ENCODE measurements around the gene MYL3.

MYL3 gene

DNA sequence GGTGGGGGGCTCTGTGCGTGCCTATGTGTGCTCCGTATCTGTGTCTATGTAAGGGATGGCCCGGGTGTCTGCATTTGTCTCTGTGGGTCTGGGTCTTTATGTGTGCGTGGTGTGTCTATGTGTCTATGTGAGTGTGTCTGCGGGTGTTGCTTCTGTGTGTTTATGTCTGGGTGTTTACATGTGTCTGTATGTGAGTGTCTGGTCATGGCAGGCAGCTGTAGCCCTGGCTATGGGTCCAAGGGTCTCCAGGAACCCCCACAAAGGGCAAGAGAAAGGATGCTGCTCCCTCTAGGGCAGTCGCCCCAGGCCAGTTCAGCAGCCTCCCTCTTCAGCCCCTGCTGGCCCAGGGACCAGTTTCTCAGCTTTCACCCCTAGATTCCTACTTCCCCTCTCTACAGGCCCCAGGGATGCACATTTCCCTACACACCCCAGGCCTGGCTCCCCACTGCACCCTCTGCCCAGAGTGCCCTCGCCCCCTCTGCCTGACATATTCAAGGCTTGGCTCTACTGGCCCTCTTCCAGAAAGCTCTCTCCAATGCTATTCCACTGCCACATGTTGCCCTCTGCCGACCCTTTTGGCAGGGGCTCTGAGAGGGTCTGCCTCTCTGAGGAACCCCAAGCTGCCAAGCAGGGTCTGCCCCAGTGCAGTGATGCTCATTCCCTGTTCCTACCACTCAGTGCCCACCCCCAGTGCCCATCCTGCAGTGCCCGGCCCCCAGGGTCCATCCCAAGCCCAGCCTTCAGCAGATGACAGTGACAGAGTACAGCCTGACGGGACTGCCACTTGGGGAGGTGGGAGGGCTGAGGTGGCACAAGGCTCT, 1.0 kb upstream of the MYL3 start:
- DNase-seq, result no peak

DNA sequence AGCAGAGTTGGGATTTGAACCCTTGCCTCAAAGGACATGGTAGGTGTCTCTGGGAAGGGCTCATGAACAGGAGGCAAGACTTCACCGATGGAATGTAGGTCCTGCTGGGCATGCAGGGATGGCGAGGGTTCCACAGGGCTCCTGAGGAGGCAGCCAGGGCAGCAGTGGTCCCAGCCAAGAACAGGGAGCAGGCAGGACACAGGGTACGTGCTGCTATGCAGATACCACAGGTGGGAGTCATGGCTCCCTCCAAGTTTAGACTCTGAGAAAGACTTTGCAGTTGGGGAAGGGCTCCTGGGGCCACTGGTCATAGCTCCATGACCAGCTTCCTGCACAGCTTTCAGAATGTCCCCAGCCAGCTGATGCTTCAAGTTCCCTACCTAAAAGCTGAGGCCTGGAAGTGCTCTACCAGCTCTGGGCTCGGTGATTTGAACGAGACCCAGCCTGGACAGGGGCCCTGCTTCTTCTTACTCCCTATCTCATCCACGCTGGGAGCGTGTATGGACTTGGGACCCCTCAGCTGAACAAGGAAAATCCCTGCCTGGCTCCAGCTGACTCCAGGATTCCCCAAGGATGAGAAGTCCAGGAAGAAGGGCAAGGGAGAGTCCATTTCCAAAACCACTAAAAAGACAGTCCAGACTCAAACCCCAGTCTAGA, 747 bp downstream of the MYL3 start:
- no peak for DNase-seq

DNA sequence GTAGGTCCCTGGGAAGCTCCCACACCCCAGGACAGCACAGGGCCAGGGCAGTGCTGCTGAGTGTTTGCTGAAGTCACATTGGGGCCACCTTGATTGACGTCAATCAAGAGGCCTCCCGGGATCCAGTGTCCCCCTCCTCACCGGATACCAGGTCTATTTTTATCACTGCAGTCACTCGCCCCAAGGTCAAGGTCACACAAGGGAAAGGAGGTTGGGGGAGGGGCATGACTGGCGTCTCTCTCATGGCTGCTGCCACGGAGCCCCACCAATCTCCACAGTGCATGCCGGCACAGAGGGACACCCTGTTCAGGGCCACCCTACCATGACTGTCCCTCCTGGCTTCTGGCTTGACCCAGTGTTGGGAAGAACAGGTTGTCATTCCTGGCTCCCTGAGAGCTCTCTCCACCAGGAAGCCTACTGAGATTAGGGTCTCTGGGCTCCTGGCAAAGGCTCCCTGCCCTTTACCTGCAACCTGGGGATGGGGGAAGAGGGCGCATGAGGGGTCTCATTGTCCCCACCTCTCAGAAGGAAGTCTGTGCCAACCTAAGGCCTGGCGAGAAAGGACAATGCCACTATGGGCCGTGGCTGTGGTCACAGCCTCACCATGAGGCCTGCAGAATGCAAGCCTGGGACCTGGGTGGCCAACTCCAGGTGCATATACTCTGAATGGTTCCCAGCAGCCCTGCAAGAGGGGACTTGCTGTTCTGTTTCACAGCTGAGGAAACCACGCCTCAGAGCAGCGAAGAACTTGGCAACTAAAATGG, 1.5 kb downstream of the MYL3 start:
- no peak for DNase-seq

DNA sequence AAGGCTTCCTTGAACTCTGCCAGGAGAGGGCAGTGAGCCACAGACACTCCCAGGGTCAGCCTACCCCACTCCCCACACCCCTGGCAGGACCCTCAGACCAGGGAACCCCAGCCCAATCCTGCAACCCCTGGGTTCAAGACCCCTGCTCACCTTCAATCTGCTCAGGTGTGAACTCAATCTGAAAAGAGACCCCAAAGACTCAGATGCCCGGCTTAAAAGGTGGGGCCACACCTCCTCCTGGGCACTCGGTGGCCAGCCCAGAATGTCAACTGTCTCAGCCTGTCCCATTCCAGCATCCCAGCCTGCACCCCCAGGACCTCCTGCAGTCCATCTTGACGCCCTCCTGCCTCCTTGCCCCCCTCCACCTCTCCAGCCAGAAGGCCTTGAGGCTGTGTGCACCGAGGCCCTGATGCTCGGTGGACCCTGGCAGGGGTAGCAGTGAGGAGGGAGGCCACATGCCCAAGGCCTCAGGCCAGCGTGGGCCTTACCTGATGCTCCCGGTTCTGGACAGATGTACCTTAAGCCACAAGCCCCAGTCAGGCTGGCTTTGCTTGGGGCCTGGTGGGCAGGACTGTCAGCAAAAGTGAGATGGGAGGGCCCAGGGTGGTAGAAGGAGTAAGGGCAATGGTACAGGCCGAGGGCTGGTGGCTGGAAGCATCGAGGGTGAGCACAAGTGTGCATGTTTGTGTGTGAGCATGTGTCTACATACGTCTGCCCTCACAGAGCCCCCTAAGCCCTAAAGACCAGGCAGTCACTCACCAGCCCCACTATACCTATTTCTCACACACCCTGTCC, 2.2 kb downstream of the MYL3 start:
- no peak for DNase-seq

DNA sequence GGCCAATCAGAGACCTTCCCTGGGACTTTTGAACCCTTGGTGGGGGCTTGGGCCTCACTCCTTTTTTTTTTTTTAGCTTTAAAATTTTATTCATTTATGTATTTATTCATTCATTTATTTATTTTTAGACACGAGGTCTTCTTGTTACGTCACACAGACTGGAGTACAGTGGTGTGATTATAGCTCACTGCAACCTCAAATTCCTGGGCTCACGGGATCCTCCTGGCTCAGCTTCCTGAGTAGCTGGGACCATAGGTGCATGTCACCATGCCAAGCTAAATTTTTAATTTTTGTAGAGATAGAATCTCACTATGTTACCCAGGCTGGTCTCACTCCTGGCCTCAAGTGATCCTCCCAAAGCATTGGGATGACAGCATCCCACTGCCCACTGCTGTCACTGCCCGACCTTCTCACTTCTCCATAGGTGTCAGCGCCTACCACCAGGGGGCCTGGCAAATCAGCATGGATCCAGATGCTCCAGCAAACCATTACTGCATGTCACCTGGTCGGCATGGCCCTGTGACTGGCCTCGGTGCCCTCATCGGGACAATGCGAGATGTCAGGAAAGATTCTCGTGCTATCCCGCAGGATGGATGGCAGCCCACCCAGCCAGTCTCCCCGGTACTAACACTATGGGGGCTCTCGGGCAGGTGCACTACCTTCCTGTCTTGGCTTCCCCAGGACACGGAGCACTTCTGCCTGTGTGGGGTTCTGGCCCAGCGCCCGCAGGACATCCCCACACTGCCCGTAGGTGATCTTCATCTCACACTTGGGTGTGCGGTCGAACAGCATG, 3.0 kb downstream of the MYL3 start:
- no peak for DNase-seq

DNA sequence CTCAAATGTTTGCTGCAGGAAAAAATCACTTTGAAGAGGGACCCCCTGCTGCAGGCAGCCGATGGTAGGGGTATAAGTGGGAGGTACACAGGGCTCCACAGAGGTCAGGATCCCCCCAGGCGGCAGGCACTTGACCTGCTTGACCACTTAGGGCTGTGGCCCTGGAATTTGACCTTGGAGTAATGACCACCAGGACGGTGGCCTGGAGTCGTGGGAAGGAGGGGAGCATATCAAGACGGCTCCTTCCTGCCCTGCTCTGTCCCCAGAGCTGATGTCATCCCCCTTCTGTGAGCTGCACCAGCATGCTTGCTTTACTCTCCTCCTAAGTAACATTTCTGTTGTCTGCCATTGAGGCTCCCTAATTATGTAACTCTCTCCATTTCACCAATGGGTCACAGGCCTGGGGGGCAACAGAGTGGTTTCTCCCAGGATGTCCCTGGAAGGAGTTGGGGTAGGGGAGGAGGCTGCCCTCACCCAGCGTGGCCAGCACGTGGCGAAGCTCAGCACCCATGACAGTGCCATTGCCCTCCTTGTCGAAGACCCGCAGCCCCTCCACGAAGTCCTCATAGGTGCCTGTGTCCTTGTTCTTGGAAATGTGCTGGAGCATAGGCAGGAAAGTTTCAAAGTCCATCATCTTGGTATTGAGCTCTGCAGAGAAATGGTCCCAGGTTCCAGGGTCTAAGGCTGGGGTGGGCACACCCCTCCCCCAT, 4.1 kb downstream of the MYL3 start:
- no peak for DNase-seq

DNA sequence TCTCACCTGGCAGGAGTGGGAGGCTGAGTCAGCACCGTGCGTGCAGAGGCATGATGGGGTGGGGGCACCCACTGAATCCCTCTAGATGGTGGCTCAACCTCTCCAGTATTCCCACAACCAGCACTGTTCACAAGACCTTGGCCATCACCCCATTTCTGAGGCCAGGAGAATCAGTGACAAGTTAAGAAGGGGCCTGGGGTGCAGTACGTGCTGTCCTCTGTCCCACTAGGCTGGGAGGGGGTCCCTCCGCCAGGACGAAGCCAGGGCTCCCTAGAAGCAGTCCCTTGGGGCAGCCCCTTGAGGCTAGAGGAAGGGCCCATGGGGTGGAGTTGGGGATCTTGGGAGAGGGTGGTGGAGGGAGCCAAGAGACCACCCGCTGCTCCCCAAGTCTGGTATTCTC, 4.8 kb downstream of the MYL3 start:
- no peak for DNase-seq

DNA sequence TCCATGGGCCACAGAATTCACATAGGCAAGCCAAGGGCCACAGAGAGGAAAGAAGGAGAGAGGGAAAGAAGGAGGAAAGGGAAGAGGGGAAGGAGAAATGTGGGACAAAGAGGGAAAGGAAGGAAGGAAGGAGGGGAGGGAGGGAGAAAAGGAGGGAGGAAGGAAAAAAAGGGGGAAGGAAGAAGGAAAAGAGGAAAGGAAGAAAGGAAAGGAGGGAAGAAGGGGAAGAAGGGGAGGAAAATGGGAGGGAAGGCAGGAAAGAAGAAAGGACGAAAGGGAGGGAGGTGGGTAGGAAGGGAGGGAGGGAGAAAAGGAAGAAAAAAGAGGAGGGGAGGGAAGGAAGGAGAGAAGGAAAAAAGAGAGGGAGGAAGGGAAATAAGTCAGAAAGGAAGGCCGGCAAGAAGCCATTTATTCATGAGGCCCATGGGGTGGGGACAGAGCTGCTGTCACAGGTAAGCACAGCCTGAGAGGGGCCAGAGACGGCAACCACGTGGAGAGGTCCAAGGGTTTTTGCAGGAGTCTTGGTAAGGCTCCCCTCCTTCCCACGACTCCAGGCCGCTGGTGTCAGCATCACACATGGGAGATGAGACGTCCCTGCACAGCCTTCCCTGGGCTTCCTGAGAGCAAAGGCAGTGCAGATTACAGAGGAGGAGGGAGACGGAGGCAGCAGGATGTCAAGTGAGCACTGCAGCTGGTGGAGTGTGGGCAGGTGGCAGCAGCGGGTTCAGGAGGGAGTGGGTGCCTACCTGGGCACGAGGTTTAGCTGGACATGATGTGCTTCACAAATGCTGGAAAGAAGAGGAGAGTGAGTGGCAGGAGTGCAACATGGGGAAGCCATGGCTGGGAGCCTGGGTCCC, 5.5 kb downstream of the MYL3 start:
- DNase-seq, result no peak

DNA sequence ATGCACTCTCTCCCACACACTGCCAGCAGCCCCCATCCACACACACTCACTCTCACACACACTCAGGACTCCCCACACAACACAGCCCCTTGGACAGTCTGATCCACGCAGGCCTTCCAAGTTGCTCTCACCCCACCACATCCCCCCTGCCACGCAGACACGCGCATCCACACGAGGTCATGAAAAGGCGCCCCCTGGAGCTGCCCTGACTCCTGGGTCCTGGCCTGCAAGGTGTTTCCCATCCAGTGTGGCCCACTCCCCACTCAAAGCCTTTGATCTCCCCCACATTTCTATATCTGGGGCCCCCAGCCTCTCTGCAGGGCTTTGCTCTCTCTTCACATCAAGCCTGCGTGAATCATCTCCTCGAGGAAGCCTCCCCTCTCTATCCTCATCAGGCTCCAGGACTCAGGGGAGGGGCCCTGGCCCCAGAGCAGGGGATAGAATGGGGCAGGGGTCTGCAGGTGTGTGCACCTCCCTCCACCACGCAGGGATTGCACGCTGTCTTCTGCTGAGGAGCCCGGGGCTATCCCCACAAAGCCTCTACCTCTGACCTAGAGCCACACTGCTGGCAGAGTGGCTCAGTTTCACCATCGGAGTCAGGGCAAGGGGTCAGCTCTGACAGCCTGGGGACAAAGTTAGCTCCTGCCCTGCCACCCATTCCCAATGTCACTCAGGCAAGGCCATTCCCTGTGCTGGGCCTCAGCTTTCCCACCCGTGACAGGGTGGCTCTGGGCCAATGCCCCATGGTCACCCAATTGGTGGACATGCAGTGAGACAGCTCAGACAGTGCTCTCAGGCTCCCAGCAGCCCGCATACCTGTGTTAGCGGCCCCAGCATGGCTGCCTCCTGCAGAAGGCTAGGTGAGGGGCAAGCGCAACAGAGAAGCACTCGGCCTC, 6.4 kb downstream of the MYL3 start:
- no peak for DNase-seq

DNA sequence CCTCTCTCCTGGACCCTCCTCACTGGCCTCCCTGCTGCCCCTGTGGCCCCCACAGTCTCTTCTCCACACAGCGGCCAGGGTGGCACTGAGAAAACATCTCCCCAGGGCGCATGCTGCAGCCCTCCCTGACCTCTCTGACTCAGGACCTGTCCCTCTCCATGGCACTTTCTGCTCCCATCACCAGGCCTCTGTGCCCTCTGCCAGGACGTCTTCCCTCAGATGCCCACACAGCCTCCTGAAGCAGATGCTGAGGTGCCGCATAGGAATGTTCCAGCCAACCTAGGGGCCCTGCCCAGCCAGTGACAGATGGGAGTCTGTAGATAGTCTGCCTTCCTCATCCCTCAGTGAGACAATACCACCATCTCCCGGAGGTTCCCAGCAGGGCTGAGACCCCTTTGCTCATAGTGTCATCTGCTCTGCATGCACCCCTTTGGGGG, 8.7 kb downstream of the MYL3 start:
- DNase-seq, result no peak

DNA sequence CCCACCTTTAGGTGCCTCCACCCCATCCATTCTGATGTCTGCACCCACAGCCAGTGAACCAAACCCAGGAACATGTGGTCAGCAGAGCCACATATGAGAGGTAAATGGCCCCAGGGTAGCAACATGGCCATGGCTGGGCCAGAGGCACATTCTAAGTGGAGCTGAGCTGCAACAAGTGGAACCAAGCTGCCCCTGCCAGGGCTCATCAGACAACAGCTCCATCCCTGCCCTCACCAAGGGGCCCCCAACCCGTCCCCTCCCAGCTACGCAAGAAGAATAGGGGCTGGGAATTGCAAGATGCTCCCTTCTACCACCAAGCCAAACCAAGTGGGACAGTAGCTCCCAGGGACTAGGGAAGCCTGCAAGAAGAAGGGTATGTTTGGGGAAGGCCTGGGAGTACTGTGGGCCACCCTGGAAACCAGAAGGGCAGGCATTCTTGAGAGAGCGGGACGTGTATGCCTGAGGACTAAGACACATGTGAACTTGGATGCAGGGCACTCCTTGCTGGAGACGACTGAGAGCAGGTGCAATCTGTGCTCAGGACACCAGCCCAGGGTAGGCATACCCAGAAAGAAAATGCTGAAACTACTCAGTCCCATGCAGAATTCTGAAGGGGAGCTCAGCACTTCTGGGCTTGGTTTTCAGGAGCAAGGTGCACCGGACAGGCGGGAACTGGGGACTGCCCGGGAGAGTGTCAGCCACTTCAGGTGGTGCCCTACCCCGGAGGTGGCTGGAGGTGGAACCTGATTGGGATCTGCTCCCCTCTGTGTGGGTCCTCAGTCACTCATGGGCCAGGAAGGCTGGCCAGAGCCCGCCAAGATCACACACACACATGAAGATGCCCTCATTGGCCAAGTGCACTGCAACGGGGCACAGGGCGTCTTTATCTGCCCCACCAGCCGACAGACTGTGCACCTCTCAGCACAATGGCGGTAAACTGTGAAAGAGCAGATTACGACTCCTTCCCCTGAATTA, 9.5 kb downstream of the MYL3 start:
- no peak for DNase-seq

DNA sequence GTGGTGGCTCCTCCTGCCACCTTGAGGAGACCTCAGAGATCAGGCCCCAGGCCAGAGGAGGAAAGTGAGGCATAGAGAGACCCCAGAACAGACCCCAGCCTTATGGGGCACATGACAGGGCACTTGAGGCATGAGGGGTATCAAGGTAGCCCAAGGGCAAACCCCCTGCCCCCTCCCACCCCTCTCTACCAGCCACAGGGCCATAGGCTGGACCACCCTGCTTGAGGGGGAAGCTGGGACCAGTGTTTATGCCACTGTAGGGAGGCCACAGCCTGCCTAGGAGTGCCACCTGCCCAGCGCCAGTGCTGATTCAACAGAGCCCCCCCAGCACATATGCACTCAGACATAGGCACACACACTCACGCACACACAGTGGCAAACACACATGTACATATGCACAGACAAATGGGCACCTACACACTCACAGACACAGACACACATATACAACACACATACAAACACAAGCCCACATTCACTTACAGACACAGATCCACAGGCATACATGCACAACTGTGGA, 10.3 kb downstream of the MYL3 start:
- no peak for DNase-seq

DNA sequence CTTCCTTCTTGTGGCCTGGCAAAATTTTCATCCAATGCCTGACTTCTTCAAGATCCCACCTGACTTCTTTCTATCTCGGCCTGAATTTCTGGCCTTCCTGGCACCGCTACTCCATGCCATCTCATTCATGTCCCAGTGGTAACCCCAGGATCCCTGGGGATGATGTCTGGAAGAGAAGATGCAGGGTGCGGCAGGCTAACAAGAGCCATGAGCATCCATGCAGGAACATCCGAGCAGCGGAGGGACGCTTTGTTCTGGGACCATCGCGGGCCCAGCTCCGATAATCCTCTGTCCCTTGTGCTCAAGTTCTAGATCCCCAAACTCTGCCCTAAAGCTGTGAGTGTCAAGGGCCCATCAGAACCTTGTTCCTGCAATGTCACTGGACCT, 10.9 kb downstream of the MYL3 start:
- DNase-seq, result no peak

DNA sequence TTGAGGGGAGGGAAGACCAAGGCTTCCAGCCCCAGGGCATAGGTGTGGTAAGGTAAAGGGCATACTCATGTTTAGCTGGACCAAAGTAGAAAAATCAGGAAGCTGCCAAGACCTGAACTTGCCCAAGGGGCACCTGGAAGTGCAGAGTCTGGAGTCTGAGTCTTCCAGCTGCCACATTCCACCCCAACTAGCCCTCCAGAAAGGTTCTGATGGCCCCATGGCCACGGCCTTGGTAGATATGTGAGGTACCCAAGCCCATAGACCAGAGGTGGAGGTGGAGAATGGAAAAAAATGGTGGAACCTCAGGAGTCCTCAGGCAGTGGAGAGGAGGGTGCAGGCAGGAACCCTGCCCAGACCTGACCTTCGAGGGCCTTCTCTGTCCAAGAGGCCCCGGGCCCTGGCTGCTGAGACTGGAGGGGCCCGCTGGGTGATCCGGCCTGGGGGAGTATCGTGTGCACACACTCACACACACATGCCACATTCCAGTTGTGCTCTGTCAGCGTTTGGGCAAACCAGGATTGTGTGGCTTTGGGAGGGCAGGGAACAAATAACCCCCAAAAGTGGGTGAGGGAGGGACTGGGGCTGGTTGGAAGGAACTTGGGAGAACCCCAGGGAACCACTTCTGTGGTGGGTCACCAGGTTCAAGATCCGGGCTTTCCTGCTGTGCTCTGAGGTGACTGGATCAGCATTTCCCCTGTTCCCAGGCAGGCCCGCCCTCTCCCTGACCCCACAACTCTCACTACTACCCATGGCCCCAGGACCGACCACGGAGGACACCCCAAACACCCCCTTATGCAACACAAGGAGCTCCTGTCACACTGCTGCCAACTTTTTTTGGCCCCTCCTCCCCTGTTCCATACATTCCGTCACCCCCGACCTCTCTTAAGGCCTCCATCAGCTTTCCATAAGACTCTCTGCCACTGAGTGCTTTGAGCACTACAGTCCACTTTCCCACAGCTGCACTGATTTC, 11.6 kb downstream of the MYL3 start:
- no peak for DNase-seq

DNA sequence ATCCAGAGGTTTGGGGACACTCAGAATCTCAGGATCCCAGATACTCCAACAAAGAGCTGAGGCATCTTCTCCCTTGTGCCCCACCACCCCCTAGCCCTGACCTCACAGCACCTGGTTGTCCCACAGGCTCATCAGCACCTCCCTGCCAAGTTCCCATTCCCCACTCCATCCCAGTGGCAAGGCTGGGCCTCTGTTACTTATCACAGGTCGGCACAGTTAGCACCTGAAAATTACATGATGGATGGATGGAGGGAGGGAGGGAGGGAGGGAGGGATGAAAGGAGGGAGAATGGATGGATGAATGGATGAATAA, 12.8 kb downstream of the MYL3 start:
- no peak for DNase-seq

DNA sequence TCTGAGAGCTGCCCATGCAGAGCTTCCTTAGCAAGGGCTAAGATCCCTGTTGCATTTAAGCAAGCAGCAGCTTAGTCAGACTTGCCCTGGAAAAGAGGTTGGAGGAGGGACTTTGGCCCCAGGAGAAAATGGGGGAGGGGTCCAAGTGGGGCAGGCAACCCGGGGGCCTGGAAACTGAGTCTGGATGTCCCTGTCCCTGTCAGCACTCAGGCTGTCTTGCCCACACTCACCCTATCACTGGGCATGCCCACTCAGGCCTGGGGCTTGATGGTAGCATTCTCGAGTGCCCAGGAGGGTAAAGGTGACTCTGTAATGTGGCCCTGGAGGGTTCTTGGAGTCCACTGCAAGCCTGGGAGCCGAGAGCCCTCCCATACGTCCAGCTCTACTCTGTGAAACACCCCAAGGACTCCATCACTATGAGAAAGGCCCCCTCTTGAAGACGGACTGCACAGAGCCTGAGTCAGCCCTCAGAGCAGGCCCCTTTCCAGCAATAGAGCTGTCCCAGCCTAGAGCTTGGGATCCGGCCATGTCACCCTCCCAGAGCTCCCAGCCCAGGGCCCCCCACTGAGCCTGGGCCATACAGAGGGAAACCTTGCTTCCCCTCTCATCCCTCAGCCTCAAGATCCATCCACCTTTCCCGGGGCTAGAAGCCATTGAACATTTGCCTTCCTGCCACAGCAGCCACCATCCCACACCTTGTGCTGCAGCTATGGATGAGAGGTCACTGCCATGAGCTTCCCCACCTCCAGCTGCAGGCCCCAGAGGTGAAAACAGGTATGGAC, 13.4 kb downstream of the MYL3 start:
- no peak for DNase-seq

Measured in NCI-H2171 treated with DMSO at 0.1 percent for 48 hours (cell line).